Activated T-cell treated with anti-CD3 and anti-CD28 coated beads for 1 hour (primary cell): Measurements from ENCODE around the gene BCAS4.
"Not testable (repeated sequence)": the region's sequence is repeated elsewhere in the genome, so short reads cannot be mapped to it uniquely, and the experiment has no call there.

ENCODE experiments used
- DNase-seq: peaks from one replicate; pipeline ENCODE4 v3.0.0-alpha.2; 2020; ENCODE audit warnings: low read depth

BCAS4 gene

DNA sequence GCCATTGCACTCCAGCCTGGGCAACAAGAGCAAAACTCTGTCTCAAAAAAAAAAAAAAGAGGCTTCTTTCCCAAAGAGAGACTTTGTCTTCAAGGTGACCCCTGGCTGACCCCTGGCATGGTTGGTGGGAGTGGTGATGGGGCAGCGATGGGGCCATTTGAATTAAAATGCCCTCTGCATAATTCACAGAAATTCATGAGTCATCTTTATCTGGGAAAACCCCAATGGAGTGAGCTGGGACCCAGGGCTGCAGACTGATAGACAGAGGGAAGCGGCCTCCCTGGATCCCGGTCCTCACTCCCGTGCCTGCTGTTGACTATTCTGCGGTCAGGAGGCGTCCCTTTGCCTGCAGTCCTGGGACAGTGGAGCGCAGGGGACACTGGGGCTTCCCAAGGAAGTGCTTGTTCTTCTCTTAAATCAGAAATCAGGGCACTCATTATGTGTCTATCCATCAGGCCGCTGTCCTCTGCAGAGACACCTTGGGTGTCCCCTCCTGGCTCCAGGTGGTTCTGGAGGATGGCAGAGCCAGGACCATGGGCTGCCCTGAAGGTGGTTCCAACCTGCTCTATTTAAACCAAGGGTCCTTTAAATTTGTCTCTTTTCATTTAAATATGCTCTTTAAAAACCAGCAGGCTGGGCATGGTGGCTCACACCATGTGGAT lies 23.3 kb upstream of the BCAS4 start:
- DNase-seq: not testable (repeated sequence)

DNA sequence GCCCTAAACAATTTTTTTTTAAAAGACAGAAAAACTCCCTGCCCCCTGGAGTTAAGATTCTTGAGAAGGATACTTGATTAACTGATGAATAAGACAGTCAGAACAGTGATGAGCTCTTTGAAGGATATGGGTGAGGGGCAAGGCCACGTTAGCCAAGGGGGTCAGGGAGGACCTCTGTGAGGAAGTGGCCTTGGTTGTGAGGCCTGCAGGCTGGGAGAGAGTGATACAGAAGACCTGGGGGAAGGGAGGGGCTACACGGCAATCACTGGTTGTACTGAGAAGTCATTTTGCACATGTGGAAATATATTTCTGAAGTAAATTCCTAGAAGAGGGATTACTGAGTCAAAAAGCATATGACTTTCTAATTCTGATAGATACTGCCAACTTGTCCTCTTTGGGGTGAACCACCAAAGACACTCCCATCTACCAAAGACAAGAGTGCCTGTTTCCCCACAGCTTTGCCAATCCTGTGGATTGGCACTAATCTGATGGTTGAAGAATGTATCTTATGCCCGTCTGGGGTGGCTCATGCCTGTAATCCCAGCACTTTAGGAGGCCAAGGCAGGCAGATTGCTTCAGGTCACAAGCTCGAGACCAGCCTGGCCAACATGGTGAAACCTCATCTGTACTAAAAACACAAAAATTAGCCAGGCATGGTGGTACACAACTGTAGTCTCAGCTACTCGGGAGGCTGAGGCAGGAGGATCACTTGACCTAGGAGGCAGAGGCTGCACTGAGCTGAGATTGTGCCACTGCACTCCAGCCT lies 22.3 kb upstream of the BCAS4 start:
- no peak for DNase-seq

DNA sequence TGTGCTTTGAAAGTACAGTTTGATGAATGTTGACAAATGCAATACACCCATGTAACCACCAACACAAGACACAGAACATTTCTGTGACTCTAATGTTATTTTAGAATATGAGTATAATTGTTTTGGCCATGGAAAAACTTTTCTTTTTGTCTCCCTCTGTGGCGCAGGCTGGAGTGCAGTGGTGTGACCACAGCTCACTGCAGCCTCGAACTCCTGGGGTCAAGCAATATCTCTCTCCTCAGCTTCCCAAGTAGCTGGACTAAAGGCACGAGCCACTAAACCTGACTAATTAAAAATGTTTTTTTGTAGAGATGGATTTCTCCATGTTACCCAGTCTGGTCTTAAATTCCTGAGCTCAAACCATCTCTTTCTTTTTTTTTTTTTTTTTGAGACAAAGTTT lies 20.3 kb upstream of the BCAS4 start:
- no peak for DNase-seq

DNA sequence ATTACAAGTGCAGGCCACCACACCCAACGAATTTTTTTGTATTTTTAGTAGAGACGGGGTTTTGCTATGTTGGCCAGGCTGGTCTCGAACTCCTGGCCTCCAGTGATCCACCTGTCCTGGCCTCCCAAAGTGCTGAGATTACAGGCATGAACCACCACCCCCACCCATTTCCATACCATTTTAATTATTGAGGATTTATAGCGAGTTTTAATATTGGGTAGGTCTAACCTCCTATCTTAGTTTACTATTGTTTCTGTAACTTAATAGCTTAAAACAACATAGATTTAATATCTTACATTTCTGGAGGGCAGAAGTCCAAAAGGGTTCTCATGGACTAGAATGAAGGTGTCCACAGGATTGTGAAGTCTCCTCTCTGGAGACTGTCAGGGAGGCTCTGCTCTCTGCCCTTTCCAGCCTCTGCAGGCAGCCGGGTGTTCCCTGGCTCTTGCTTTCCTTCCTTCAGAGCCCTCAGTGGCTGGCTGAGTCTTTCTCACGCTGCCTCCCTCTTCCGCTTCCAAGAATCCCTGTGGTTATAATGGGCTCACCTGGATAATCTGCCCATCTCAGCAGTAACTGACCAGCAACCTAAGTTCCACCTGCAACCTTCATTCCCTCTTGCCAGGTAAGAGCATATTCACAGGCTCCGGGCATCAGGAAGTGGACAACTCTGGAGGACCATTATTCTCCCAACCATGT lies 18.6 kb upstream of the BCAS4 start:
- no peak for DNase-seq

DNA sequence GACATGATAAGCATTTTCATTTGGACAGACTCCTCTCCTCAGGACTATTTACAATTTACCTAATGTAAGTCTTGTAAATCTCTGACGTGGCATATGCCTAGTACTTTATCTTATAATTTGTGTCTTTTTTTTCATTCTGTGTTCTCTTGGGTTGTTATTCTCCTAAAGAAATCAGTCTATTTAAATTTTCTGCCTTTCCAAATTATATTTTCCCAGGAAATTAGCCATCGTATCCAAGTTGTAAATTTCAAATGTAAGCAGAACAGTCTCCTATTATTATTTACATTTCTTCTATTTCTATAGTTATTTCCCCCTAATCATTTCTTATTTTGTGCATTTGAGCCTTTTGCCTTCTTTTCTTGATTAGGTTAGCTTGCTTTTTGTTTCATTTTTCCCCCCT lies 17.5 kb upstream of the BCAS4 start:
- DNase-seq: no peak

DNA sequence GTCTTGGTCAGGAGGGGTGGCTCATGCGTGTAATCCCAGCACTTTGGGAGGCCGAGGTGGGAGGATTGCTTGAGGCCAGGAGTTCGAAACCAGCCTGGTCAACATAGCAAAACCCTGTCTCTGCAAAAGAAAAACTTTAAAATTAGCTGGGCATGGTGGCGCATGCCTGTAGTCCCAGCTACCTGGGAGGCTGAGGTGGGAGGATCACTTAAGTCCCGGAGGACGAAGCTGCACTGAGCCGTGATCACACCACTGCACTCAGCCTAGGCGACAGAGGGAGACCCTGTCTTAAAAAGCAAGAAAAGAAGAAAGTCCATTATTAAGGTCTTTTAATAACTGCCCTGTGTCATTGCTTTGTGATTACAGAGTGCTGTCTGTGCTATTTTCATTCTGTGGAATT lies 15.9 kb upstream of the BCAS4 start:
- not testable (repeated sequence) for DNase-seq

DNA sequence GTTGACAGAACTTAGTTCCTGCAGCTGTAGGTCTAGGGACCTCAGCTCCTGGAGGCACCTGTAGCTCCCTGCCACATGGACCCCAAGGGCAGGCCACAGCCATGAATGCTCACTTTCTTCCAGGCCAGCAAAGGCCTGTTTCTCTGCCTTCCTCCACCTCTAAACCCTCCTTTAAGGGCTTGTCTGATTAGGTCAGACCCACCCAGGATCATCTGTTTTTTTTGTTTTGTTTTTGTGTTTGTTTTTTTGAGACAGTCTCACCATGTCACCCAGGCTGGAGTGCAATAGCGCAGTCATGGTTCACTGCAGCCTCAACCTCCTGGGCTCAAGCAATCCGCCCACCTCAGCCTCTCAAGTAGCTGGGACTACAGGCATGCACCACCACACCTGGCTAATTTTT lies 11.5 kb upstream of the BCAS4 start:
- DNase-seq: no peak

DNA sequence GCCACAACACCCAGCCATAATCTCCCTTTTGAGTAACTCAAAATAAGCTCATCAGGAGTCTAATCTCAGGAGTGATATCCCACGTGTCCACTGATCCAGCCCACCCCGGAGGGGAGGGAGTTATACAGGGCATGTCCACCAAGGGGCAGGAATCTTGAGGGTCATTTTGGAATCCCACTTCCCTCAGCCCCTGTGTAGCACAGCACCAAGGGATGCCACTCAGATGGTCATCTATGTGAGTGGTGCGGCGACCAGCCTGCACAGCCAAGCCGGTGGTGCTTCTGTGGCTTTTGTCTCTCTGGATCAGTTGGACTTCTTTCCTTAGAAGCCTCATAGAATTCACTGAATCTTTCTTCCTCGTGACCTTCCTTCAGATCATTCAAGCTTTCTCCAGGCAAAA lies 11.0 kb upstream of the BCAS4 start:
- DNase-seq: no peak

DNA sequence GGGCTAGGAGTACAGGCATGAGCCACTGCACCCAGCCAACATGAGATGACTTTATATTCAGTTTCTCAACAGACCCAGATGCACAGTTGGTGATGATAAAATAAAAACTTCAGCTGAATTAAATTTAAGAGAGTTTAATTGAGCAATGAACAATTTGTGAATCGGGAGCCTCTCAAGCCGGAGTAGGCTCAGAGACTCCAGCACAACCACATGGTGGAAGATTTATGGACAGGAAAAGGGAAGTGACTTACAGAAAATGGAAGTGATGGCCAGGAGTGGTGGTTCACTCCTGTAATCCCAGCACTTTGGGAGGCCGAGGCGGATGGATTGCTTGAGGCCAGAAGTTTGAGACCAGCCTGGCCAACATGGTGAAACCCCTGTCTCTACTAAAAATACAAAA lies 10.4 kb upstream of the BCAS4 start:
- DNase-seq: no peak

DNA sequence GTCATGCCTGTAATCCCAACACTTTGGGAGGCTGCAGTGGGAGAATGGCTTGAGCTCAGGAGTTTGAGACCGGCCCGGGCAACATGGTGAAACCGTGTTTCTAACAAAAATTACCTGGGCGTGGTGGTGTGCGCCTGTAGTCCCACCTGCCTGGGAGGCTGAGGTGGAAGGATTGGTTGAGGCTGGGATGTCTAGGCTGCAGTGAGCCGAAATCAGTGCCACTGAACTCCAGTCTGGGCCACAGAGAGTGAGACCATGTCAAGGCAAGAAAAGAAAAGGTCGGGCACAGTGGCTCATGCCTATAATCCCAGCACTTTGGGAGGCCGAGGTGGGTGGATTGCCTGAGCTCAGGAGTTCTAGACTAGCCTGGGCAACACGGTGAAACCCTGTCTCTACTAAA lies 8.2 kb upstream of the BCAS4 start:
- no peak for DNase-seq

DNA sequence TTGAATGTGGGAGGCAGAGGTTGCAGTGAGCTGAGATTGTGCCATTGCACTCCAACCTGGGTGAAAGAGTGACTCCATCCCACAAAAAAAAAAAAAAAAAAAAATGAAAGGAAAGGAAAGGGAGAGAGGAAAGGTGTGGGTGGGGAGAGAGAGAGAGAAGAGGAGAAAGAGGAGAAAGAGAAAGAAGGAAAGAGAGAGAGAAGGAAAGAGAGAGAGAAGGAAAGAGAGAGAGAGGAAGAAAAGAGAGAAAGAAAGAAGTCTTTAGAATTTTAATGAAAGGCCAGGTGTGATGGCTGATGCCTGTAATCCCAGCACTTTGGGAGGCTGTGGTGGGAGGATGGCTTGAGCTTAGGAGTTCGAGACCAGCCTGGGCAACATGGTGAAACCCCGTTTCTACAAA lies 7.7 kb upstream of the BCAS4 start:
- DNase-seq: no peak

DNA sequence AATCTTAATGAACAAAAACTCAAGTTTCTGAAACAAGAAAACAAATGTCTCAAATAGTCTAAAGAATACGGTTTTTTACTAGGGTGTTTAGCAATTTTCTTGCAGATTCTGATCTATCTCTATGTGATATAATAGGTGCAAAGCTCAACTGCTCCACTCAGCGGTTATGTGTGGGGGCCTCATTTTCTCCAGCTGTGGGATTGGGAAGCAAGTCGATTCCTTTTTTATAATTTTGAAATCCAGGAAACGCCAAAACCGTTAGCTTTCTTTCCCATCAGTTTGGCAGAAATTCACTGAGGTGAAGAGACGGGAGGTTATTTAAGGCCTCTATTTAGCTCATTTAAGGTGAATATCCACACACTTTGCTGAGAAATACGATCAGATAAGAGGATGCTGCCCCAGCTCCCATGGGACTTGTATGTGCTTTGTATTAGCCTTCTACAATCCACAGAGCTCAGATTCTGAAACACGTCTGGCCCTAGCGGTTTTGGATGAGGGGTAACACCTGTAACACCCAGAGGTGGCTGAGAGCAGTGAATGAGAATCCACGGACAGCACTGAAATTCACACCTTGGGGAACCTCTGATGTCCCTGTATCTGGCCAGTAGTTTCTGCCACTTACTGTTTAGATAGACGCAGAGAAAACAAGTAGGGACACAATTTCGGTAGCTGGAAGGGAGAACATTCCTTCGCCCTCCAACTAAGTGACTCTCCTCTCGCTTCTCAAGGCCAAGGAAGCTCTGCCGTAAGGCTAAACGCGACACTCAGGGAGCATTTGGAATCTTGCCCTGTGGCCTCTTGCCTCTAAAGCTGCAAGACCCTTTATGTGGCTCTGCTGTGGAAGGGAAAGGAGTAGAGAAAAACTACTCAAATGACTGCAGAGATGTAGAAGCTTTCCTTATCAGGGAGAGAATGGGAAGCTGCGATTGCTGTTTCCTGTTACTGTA lies 6.5 kb upstream of the BCAS4 start:
- DNase-seq: no peak

DNA sequence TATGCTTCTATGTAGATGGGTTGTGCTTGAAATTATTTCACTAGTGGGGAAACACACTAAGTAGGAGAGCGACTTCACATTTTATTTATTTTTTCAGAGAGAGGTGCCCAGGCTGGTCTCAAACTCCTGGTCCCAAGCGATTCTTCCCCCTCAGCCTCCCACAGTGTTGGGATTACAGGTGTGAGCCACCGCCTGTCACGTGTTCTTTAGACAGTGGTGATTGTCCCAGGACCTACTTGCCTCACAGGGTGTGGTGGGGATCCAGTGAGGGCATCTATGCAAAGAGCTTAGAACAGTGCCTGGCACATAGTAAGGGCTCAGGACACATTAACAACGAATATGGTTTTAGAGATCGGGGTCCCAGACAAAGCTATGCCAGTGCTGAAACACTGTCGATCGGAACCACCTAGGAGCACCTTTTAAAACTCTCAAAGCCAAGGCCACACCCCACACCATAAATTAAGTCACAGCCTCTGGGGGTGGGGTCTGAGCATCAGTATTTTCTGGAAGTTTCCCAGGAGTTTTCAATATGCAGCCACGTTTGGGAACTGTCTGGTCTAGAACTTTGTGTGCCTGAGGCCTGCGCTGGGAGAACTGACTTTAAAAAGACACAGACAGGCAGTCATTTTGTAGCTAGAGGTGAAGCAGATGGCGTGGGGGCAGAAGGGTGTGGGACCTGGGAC lies 4.8 kb upstream of the BCAS4 start:
- no peak for DNase-seq

DNA sequence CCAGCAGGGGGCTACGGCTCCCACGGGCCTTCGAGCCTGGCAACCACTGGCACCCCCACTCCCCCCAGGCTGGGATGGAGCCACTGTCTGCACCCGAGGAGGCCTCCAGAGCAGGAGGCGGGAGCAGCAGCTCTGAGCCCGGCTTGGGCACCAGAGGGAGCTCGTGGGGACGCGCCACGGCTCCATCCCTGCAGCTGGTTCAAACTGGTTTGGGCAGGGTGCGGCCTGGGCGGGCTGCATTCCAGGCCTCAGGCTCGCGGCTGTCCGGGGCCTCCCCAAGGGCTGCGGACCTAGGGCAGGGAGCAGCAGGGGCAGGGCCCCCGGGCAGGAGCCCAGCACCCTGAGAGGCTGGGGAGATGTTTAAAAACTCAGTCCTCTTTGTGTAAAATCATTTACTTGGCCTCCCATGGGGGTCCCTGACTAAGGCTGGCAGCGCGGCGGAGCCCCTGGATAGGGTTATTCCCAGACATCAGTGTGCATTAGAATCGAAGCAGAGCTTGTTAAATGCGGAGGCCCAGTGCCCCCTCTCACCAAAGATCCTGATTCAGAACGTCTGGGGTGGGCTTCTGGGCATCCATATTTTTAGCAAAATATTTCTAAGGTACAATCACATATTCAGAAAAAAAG lies 4.1 kb upstream of the BCAS4 start:
- DNase-seq: peak; percentile 66

DNA sequence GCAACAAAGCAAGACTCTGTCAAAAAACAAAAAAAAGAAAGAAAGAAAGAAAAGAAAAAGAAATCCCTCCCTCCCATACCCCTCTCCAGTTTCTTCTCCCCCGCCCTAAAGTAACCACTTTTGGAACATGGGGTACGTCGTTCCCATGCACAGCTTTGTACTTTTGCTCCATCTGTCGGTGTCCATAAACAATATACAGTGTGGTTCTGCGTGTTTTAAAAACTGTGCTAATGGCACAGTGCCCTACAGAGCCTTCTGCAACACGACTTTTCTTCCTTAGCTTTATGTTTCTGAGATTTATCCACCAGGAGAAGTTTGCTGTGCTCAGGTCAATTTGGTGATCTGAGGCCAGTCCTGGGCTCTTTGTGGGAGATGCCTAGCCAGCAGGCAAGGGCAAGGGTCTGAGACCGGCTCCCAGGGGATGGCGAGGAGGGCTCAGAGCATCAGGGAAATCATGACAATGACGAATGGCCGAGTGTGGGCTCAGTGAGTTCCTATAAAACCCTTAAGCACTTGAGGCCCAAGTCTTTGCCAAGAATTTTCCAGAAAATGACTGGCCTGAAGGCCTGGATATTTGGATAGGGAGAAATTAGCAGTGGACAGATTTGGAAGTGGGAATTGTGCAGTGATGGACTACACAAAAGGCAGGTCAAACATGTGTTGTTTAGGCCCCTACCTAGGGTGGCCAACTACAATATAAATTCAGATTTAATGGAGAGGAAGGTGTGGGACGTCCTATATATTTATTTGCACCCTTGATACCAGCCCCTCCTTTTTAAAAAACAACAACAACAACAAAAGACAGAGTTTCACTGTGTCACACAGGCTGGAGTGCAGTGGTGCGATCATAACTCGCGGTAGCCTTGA lies 1.9 kb upstream of the BCAS4 start:
- no peak for DNase-seq

DNA sequence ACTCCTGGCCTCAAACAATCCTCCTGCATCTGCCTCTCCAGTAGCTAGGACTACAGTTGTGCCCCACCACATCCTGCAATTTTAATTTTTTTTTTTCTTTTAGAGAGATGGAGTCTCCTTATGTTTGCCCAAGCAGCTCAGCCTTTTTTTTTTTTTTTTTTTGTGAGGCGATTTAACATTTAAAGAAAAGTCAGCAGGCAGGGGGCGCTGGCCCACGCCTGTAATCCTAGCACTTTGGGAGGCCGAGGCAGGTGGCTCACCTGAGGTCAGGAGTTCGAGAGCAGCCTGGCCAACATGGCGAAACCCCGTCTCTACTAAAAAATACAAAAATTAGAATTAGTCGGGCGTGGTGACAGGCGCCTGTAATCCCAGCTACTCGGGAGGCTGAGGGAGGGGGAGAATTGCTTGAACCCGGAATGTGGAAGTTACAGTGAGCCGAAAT lies 1.3 kb upstream of the BCAS4 start:
- not testable (repeated sequence) for DNase-seq

DNA sequence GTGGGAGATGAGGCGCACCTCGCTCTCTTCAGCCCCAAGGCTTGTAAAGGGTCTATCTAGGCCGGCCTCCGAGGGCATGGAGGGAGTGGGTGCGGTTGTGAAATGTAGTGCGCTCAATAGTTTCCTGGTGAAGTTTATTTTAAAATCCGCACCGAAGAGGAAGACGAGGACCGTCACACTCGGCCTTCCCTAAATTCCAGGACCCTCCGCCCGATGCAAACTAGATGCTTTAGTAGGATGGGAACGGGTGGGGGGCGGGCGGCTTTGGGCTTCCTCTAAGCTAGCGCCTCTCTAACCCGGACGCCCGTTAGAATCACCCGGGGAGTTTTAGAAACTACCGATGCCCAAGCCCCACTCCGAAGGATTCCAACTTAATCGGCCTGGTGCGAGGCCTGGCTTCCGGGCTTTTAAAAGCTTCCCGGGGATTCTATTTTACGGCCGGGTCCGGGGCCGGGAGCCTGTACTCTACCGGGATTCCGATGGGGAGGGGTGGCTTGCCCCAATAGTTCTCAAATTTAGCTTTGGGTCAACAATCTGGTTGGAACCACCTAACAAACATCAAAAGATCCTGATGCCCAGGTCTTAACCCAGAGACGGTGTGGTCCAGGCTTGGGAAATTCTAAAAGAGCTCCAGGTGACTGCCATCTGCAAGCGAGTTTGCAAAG lies 548 bp upstream of the BCAS4 start:
- no peak for DNase-seq

DNA sequence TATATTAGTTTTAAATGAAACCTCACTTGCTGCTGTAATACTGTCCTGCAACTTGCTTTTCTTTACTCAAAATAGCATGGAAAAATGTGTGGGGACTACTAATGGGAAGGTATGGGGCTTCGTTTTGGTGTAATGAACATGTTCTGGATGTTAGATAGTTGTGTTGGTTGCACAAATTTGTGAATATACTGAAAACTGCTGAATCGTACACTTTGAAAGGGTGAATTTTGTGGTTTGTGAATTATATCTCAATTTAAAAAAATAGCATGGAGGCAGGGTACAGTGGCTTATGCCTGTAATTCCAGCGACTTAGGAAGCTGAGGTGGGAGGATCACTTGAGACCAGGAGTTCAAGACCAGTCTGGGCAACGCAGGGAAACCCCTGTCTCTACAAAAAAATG lies 2.3 kb downstream of the BCAS4 start:
- no peak for DNase-seq

DNA sequence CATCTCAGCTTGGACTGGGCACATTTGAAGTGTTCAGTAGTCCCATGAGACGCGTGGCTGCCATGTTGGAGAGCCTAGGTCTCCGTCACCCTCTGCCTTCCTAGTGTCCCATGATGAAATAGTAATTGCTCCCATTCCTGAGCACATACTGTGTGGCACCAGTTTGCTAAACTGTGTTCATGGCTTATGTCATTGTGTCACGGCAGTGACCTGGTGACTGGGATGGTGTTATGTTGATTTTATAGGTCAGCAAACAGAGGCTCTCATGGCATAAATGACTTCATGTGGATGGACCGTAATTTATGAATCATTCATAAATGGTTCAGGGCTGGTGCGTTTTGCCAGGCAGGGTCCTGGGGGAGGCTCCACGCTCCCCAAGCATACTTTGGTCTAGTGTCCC lies 3.8 kb downstream of the BCAS4 start:
- no peak for DNase-seq
